Heart right ventricle (tissue), 16 donors: Measurements from ENCODE around the gene PRKCE. TPM values are rescaled to one million over a fixed set of nuclear protein-coding genes. Genes with fewer than 3 reads are reported as not detected.

ENCODE experiments used
- ATAC-seq, 8 donors: fragments of 200-7000 bp; cut with Tn5 transposase; one replicate each; pipeline ENCODE4 v1.9.1; 2020; ENCODE audit warnings: mild to moderate bottlenecking in 8 of 8, moderate library complexity in 8 of 8, moderate number of reproducible peaks in 1 of 8
- DNase-seq, 2 donors: peaks; one replicate each; pipeline ENCODE4 v3.0.0-alpha.2; 2020
- H3K27ac ChIP-seq, 10 donors: fragments of 200-600 bp; sonication (generic) in 2 of 10; one replicate each; pipeline versions ENCODE4 v1.5.0 to v1.8.0; 2020 to 2022; ENCODE audit warnings: mild to moderate bottlenecking in 3 of 10
- H3K27me3 ChIP-seq, 7 donors: fragments of 200-600 bp; one replicate each; pipeline ENCODE4 v1.8.0; 2021 to 2022; ENCODE audit warnings: mild to moderate bottlenecking in 2 of 7
- H3K36me3 ChIP-seq, 9 donors: fragments of 200-600 bp; sonication (generic) in 1 of 9; one replicate each; pipeline versions ENCODE4 v1.5.0 to v1.8.0; 2020 to 2022; ENCODE audit warnings: mild to moderate bottlenecking in 2 of 9
- H3K4me1 ChIP-seq, 9 donors: fragments of 200-600 bp; sonication (generic) in 1 of 9; one replicate each; pipeline versions ENCODE4 v1.5.0 to v1.8.0; 2020 to 2022; ENCODE audit warnings: mild to moderate bottlenecking in 4 of 9
- H3K4me3 ChIP-seq, 10 donors: fragments of 200-600 bp; sonication (generic) in 2 of 10; one replicate each; pipeline versions ENCODE4 v1.5.0 to v1.8.0; 2020 to 2022; ENCODE audit warnings: mild to moderate bottlenecking in 7 of 10, moderate library complexity in 2 of 10
- H3K9me3 ChIP-seq, 11 donors: fragments of 200-600 bp in 10 of 11; sonication (generic) in 2 of 11; one replicate each; pipeline versions ENCODE4 v1.5.0 to v1.8.0; 2013 to 2022; ENCODE audit warnings: mild to moderate bottlenecking in 2 of 11, control low read depth in 1 of 11, moderate library complexity in 1 of 11
- CTCF ChIP-seq, 9 donors: fragments of 200-600 bp; sonication (generic) in 2 of 9; IDR thresholded peaks; one replicate each; pipeline versions ENCODE4 v1.5.0 to v1.8.0; 2021 to 2022; ENCODE audit warnings: antibody characterized with exemption in 9 of 9, mild to moderate bottlenecking in 5 of 9, moderate library complexity in 1 of 9
- WGBS, 2 donors: extraction: QIAGEN DNeasy Blood & Tissue Kit; methylation state at CpG; one replicate each; pipeline ENCODE4 v1.1.7; 2013; ENCODE audit warnings: inconsistent platforms in 1 of 2; 5-methylcytosine and 5-hydroxymethylcytosine counted together
- intact Hi-C, 10 donors: fragments of 100-400 bp; cut with DNase I; formaldehyde crosslinking; loops; one replicate each; pipeline versions ENCODE4 v1.11.1 to v1.14.2; 2022
- polyA plus RNA-seq, 2 donors: library from polyadenylated mRNA; stranded (reverse); fragments of 200-250 nt; gene quantifications; one replicate each; pipeline ENCODE4 v1.2.3, GENCODE V29; 2013
- total RNA-seq, 10 donors: library from RNA; stranded (reverse); fragmentation: NEBNext Ultra II Directional in 3 of 10; extraction: Animal tissue kit (Norgen Biotek cat#: 25700) in 3 of 10; gene quantifications; one replicate each; pipeline versions ENCODE4 v1.2.1 to v1.2.4, GENCODE V29; 2021 to 2023
- donor health status: Arrhythmogenic right ventricular cardiomyopathy.
- donor health status: ischemic (EF 13 %, LVEDD 7.1; RV severe dilation, severe dysfunction).
- donor health status: healthy with polysubstance abuse.
- donor health status: DM: no; HTN: yes; CAD: no.
- donor health status: DM: no; HTN: no; CAD: no.
- donor health status: ischemic (EF 25% LVEDD 6.9; RV normal size, moderate dysfunction).
- donor health status: ischemic (EF 25% LVEDD 5.7; RV mildly dilated, moderate dysfunction).
- donor health status: healthy.
- donor health status: DM: yes; HTN: yes; CAD: no.
- donor health status: Ischemic cardiomyopathy.
- donor health status: ischemic (EF 35%, LVEDD 5.7; RV mildly dilated, moderate dysfunction).
- donor health status: nonischemic (EF 11% LVEDD 7.7; RV severe dilation, severe dysfunction).
- donor health status: DM: yes; HTN: yes; CAD: no.
- donor health status: PGD.
- donor health status: ischemic (EF 29% LVEDD 5.4; RV normal size, mild dysfunction).
- donor health status: nonischemic (EF 23%, LVEDD 6.1; RV moderate dilation, normal function).

The PRKCE gene
- total and polyA plus RNA-seq, 12 donors, result 3.7 to 22.7 (median 16.7) TPM

GRCh38 chr2:46173030-46173429 lies 521.6 kb downstream of the PRKCE start:
- intact Hi-C loops, result loop anchor here in 1 of 10 donors (5.0 kb wide), 1 partner anchor 46 kb away; no protein-coding TSS in a partner anchor
- 96 to 99% methylated on average over 4 of the region's 4 CpGs for WGBS, 2 donors

GRCh38 chr2:46173636-46174250 lies 522.3 kb downstream of the PRKCE start:
- WGBS, 2 donors, result 89 to 91% methylated on average over 7 of the region's 7 CpGs
- no peak for TF ChIP-seq CTCF (IDR thresholded peaks at IDR 0.05)
- H3K4me3 ChIP-seq, result no peak overlapping the region
- no peak for ATAC-seq
- no peak overlapping the region for H3K27ac ChIP-seq
- intact Hi-C loops, result loop anchor here in 1 of 10 donors (5.0 kb wide), 1 partner anchor 46 kb away; no protein-coding TSS in a partner anchor
- H3K27me3 ChIP-seq, result no peaks in the 10 kb centered on the region
- H3K9me3 ChIP-seq, result no peaks in the 10 kb centered on the region
- no peak for DNase-seq
- peaks cover 0 to 1% (median 0%) of the 10 kb centered on the region in 9 donors for H3K36me3 ChIP-seq
- H3K4me1 ChIP-seq, result peaks cover 0 to 25% (median 14%) of the 10 kb centered on the region in 9 donors

More at GRCh38 chr2:46173030-46173429, 521.6 kb downstream of the PRKCE start:
- Histone ChIP-seq H3K9me3 (no peaks in the 10 kb centered on the region), H3K36me3 (peaks cover 0 to 6% (median 0%) of the 10 kb centered on the region in 9 donors), H3K4me1 (peaks cover 0 to 18% (median 11%) of the 10 kb centered on the region in 9 donors), H3K4me3 (no peak overlapping the region), H3K27ac (no peak overlapping the region), H3K27me3 (no peaks in the 10 kb centered on the region)
- TF ChIP-seq CTCF (IDR thresholded peaks at IDR 0.05), result no peak
- ATAC-seq, result no peak
- no peak for DNase-seq

- H3K9me3 ChIP-seq, result no peaks in the 10 kb centered on the region
- no peak overlapping the region for H3K27ac ChIP-seq
- ATAC-seq (no peak), DNase-seq (no peak)
- no peaks in the 10 kb centered on the region for H3K27me3 ChIP-seq
- WGBS, 2 donors, result 82 to 85% methylated on average over 14 of the region's 14 CpGs
- H3K4me1 ChIP-seq, result peaks cover 2 to 33% (median 20%) of the 10 kb centered on the region in 9 donors
- TF ChIP-seq CTCF (IDR thresholded peaks at IDR 0.05), result no peak
- H3K36me3 ChIP-seq, result no peaks in the 10 kb centered on the region
- H3K4me3 ChIP-seq, result no peak overlapping the region
- intact Hi-C loops, result loop anchor here in 1 of 10 donors (5.0 kb wide), 1 partner anchor 47 kb away; no protein-coding TSS in a partner anchor
Observed at GRCh38 chr2:46174345-46175170, 523.1 kb downstream of the PRKCE start.

- H3K9me3 ChIP-seq, result no peaks in the 10 kb centered on the region
- H3K4me1 ChIP-seq, result peaks cover 2 to 39% (median 22%) of the 10 kb centered on the region in 9 donors
- H3K27ac ChIP-seq, result no peak overlapping the region
- DNase-seq (no peak), ATAC-seq (no peak)
- intact Hi-C loops, result no loop called here
- WGBS, 2 donors, result 91 to 92% methylated on average over 4 of the region's 4 CpGs
- no peak for TF ChIP-seq CTCF (IDR thresholded peaks at IDR 0.05)
- H3K27me3 ChIP-seq, result no peaks in the 10 kb centered on the region
- no peak overlapping the region for H3K4me3 ChIP-seq
- H3K36me3 ChIP-seq, result no peaks in the 10 kb centered on the region
Observed at GRCh38 chr2:46175419-46175818, 523.9 kb downstream of the PRKCE start.
